Cardiac muscle cell (in vitro differentiated cells and primary cell): Measurements from ENCODE around the gene CHEK1. TPM values are rescaled to one million over a fixed set of nuclear protein-coding genes. Genes with fewer than 3 reads are reported as not detected.

Experiments
- DNase-seq, 2 donors: peaks; one replicate each; pipeline versions ENCODE4 v3.0.0 to v3.0.0-alpha.2; 2010 to 2017; ENCODE audit warnings: low read depth in 1 of 2, low spot score in 1 of 2
- H3K27ac ChIP-seq: fragments of 200-600 bp; sonication (generic); 2 replicates; pipeline ENCODE4 v1.5.1; 2016
- H3K27me3 ChIP-seq: fragments of 200-600 bp; sonication (generic); 2 replicates; pipeline ENCODE4 v1.6.0; 2016; ENCODE audit warnings: control low read depth
- H3K36me3 ChIP-seq: fragments of 200-600 bp; sonication (generic); 2 replicates; pipeline ENCODE4 v1.5.1; 2016; ENCODE audit warnings: control low read depth
- H3K4me1 ChIP-seq: fragments of 200-600 bp; sonication (generic); 2 replicates; pipeline ENCODE4 v1.8.1; 2017; ENCODE audit warnings: low read depth, mild to moderate bottlenecking, mixed run types
- H3K4me3 ChIP-seq: fragments of 200-600 bp; sonication (generic); 2 replicates; pipeline ENCODE4 v1.5.1; 2016; ENCODE audit warnings: mild to moderate bottlenecking
- H3K9me3 ChIP-seq: fragments of 200-600 bp; sonication (generic); 2 replicates; pipeline ENCODE4 v1.5.1; 2017; ENCODE audit warnings: low read depth, mild to moderate bottlenecking, control low read depth
- polyA plus RNA-seq: library from polyadenylated mRNA; unstranded; fragments of >200 nt; fragmentation: Nextera tagmentation; extraction: Ambion mirVana; gene quantifications from 2 replicates; pipeline ENCODE4 v1.2.1, GENCODE V29; 2016
- total RNA-seq: library from RNA; depleted of rRNA; stranded (reverse); fragments of >200 nt; gene quantifications from 2 replicates; pipeline ENCODE4 v1.2.3, GENCODE V29; 2016
- TF ChIP-seq, protein P1 (sequence below): IDR thresholded peaks from 2 replicates; pipeline ENCODE4 v1.5.1; 2012; ENCODE audit warnings: low read depth, mild to moderate bottlenecking, low read length

The CHEK1 gene
- total and polyA plus RNA-seq, 2 experiments from 2014 or later: 11.4 to 12.6 TPM

- Histone ChIP-seq H3K27me3 (no peaks in the 10 kb centered on the region), H3K36me3 (no peaks in the 10 kb centered on the region), H3K9me3 (no peaks in the 10 kb centered on the region), H3K27ac (no peak overlapping the region), H3K4me1 (no peaks in the 10 kb centered on the region), H3K4me3 (no peak overlapping the region)
- TF ChIP-seq, protein P1, sequence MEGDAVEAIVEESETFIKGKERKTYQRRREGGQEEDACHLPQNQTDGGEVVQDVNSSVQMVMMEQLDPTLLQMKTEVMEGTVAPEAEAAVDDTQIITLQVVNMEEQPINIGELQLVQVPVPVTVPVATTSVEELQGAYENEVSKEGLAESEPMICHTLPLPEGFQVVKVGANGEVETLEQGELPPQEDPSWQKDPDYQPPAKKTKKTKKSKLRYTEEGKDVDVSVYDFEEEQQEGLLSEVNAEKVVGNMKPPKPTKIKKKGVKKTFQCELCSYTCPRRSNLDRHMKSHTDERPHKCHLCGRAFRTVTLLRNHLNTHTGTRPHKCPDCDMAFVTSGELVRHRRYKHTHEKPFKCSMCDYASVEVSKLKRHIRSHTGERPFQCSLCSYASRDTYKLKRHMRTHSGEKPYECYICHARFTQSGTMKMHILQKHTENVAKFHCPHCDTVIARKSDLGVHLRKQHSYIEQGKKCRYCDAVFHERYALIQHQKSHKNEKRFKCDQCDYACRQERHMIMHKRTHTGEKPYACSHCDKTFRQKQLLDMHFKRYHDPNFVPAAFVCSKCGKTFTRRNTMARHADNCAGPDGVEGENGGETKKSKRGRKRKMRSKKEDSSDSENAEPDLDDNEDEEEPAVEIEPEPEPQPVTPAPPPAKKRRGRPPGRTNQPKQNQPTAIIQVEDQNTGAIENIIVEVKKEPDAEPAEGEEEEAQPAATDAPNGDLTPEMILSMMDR: no peak
- no peak for DNase-seq
Measured at GRCh38 chr11:125720781-125721180, 95.8 kb downstream of the CHEK1 start.

GRCh38 chr11:125724125-125724524 is 99.2 kb downstream of the CHEK1 start:
- TF ChIP-seq, protein P1: peak; percentile 52
- Histone ChIP-seq H3K9me3 (no peaks in the 10 kb centered on the region), H3K4me3 (no peak overlapping the region), H3K27me3 (no peaks in the 10 kb centered on the region), H3K4me1 (no peaks in the 10 kb centered on the region), H3K36me3 (no peaks in the 10 kb centered on the region), H3K27ac (no peak overlapping the region)
- peak in 1 of 2 donors; percentile 65 for DNase-seq

Other genes with a start within 250 kb of the CHEK1 start
- 33.4 and 54.9 TPM in 2 replicates for gene FEZ1, start 128.9 kb upstream of the CHEK1 start, total RNA-seq
- gene FEZ1, start 128.9 kb upstream of the CHEK1 start, polyA plus RNA-seq: 51.6 and 73.9 TPM in 2 replicates
- gene EI24, start 55.7 kb upstream of the CHEK1 start, total RNA-seq: 96.7 and 128 TPM in 2 replicates
- 124 and 157 TPM in 2 replicates for gene EI24, start 55.7 kb upstream of the CHEK1 start, polyA plus RNA-seq
- 65.5 and 78.5 TPM in 2 replicates for gene STT3A, start 32.3 kb upstream of the CHEK1 start, total RNA-seq
- 117 and 130 TPM in 2 replicates for gene STT3A, start 32.3 kb upstream of the CHEK1 start, polyA plus RNA-seq
- gene ACRV1, start 55.7 kb downstream of the CHEK1 start, total RNA-seq: not detected in 2 replicates
- gene ACRV1, start 55.7 kb downstream of the CHEK1 start, polyA plus RNA-seq: 0.16 and 0.30 TPM in 2 replicates
- not detected in 2 replicates for gene PATE1, start 121.1 kb downstream of the CHEK1 start, total RNA-seq
- gene PATE1, start 121.1 kb downstream of the CHEK1 start, polyA plus RNA-seq: not detected in 2 replicates
- gene PATE2, start 153.7 kb downstream of the CHEK1 start, total RNA-seq: 0.11 TPM in 1 of 2 replicates, not detected in the other
- not detected in 2 replicates for gene PATE2, start 153.7 kb downstream of the CHEK1 start, polyA plus RNA-seq
- not detected in 2 replicates for gene PATE3, start 163.0 kb downstream of the CHEK1 start, total RNA-seq
- not detected in 2 replicates for gene PATE3, start 163.0 kb downstream of the CHEK1 start, polyA plus RNA-seq
- not detected in 2 replicates for gene PATE4, start 208.2 kb downstream of the CHEK1 start, total RNA-seq
- not detected in 2 replicates for gene PATE4, start 208.2 kb downstream of the CHEK1 start, polyA plus RNA-seq